Spleen (tissue), 11 donors: ENCODE measurements around the gene CDC27. TPM values are rescaled to one million over a fixed set of nuclear protein-coding genes. Genes with fewer than 3 reads are reported as not detected.

ENCODE experiments used
- DNase-seq: peaks from one replicate; pipeline ENCODE4 v3.0.0-alpha.2; 2020
- H3K27ac ChIP-seq, 8 donors: fragments of 200-600 bp; sonication (generic) in 7 of 8; 1 replicate in 4 of 8; 2 replicates in 4 of 8; pipeline versions ENCODE4 v1.5.0 to v1.8.0; 2016 to 2021; ENCODE audit warnings: inconsistent platforms in 4 of 8, mild to moderate bottlenecking in 4 of 8, moderate library complexity in 1 of 8
- H3K27me3 ChIP-seq, 7 donors: fragments of 200-600 bp; sonication (generic) in 6 of 7; replicated peaks in 1 of 7; 1 replicate in 4 of 7; 2 replicates in 3 of 7; pipeline versions ENCODE4 v1.5.0 to v1.8.0; 2016 to 2021; ENCODE audit warnings: inconsistent platforms in 3 of 7, mild to moderate bottlenecking in 1 of 7
- H3K36me3 ChIP-seq, 6 donors: fragments of 200-600 bp; sonication (generic) in 5 of 6; 1 replicate in 4 of 6; 2 replicates in 2 of 6; pipeline versions ENCODE4 v1.5.0 to v1.8.0; 2016 to 2021; ENCODE audit warnings: inconsistent platforms in 2 of 6
- H3K4me1 ChIP-seq, 6 donors: fragments of 200-600 bp; sonication (generic) in 5 of 6; 1 replicate in 3 of 6; 2 replicates in 3 of 6; pipeline versions ENCODE4 v1.5.0 to v1.8.0; 2016 to 2021; ENCODE audit warnings: inconsistent platforms in 3 of 6
- H3K4me3 ChIP-seq, 8 donors: fragments of 200-600 bp; sonication (generic) in 7 of 8; 1 replicate in 4 of 8; 2 replicates in 4 of 8; pipeline versions ENCODE4 v1.5.0 to v1.8.0; 2016 to 2021; ENCODE audit warnings: inconsistent platforms in 4 of 8, mild to moderate bottlenecking in 4 of 8, moderate library complexity in 2 of 8
- H3K9me3 ChIP-seq, 8 donors: fragments of 200-600 bp; sonication (generic) in 7 of 8; 1 replicate in 4 of 8; 2 replicates in 4 of 8; pipeline versions ENCODE4 v1.5.0 to v1.8.0; 2016 to 2021; ENCODE audit warnings: inconsistent platforms in 4 of 8
- CTCF ChIP-seq, 11 experiments: fragments of 200-600 bp in 7 of 11; fragments of 450-650 bp in 4 of 11; sonication (generic) in 4 of 11; IDR thresholded peaks in 8 of 11; conservative IDR thresholded peaks in 3 of 11; 1 replicate in 7 of 11; 2 replicates in 4 of 11; pipeline versions ENCODE4 v1.4.0 to v1.8.0; 2016 to 2021; ENCODE audit warnings: antibody characterized with exemption in 11 of 11, inconsistent platforms in 4 of 11, mild to moderate bottlenecking in 1 of 11
- POLR2A ChIP-seq, 3 donors: fragments of 450-650 bp; IDR thresholded peaks; one replicate each; pipeline ENCODE4 v1.5.1; 2017; ENCODE audit warnings: antibody characterized with exemption in 3 of 3, mild to moderate bottlenecking in 1 of 3
- POLR2AphosphoS5 ChIP-seq, 3 donors: sonication (generic); formaldehyde crosslinking; IDR thresholded peaks; one replicate each; pipeline ENCODE4 v1.5.1; 2017; ENCODE audit warnings: antibody characterized with exemption in 3 of 3
- WGBS, 5 donors: extraction: QIAGEN DNeasy Blood & Tissue Kit in 3 of 5; methylation state at CpG; one replicate each; pipeline versions ENCODE4 v1.1.5 to v1.1.7; 2013 to 2018; 5-methylcytosine and 5-hydroxymethylcytosine counted together
- intact Hi-C: fragments of 100-400 bp; cut with DNase I; formaldehyde crosslinking; loops from one replicate; pipeline ENCODE4 v1.15.0; 2023; ENCODE audit warnings: low total_unique reads
- polyA plus RNA-seq, 3 donors: library from polyadenylated mRNA; stranded (reverse); fragments of 200-250 nt; gene quantifications; one replicate each; pipeline ENCODE4 v1.2.1, GENCODE V29; 2013
- total RNA-seq, 7 donors: library from RNA; depleted of rRNA in 3 of 7; stranded (reverse); fragments of >200 nt in 3 of 7; fragmentation: NEBNext Ultra II Directional in 4 of 7; extraction: Animal tissue kit (Norgen Biotek cat#: 25700) in 4 of 7; gene quantifications; one replicate each; pipeline versions ENCODE4 v1.1.0 to v1.2.1, GENCODE V29; 2016 to 2021
- donor health status: healthy with polysubstance abuse.
- donor health status: DM: no; HTN: no; CAD: no; lungs with moderate emphysema.
- donor health status: DM: no; HTN: no; CAD: no.
- donor health status: Bipolar disorder and iron deficiency.
- donor health status: healthy.
- donor health status: DM: no; HTN: no; CAD: no.
- donor health status: DM: yes; HTN: yes; CAD: no.

The CDC27 gene
- total and polyA plus RNA-seq, 10 donors, result 14.0 to 94.5 (median 75.8) TPM

- DNase-seq, result no peak
- intact Hi-C loops, result no loop called here
- no peak overlapping the region for H3K4me3 ChIP-seq
- H3K27ac ChIP-seq, result peak overlapping the region in 1 of 8 donors; percentile 71
- TF ChIP-seq POLR2A (IDR thresholded peaks at IDR 0.05) (no peak), CTCF (IDR thresholded peaks at IDR 0.05 in 8 of 11, conservative IDR thresholded peaks at IDR 0.05 in 3 of 11) (no peak), POLR2AphosphoS5 (IDR thresholded peaks at IDR 0.05) (no peak)
- H3K4me1 ChIP-seq, result peaks cover 7 to 34% (median 19%) of the 10 kb centered on the region in 6 donors
- WGBS, 5 donors, result 95 to 99% (median 95%) methylated on average over 5 of the region's 5 CpGs
- H3K27me3 ChIP-seq, result no peaks in the 10 kb centered on the region
- H3K9me3 ChIP-seq, result no peaks in the 10 kb centered on the region
- peaks cover 0 to 80% (median 35%) of the 10 kb centered on the region in 6 donors for H3K36me3 ChIP-seq
Observed at GRCh38 chr17:47164263-47164662, 24.8 kb downstream of the CDC27 start.

DNA sequence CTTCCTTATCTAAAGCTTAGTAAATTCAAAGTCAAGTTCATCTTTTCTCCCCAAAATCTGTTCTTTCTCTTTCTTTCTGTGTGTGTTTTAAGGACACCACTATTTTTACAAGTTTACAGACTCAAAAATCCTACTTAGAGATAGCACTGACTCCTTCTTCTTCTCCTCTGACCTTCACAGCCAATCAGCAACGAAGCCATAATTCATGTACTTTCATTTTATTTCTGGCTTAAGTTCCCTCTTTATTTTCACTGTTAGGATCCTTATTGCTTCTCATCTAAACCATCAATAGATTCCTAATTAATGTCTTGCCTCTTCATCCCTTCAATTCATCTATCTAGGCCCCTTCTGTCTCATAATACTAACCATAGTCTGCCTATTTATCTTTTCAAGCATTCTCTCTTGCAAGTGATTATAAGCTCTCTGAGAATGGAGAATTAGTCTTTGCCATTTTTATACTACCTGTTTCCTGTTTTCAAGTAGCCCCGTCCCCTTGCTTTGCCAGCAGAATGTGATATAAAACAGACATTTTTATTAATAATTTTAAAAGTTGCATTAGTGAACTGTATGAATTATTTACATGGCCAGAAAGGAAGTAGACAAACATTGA is 27.0 kb downstream of the CDC27 start:
- DNase-seq, result no peak
- H3K27me3 ChIP-seq, result no peaks in the 10 kb centered on the region
- intact Hi-C loops, result no loop called here
- peaks cover 7 to 34% (median 19%) of the 10 kb centered on the region in 6 donors for H3K4me1 ChIP-seq
- TF ChIP-seq POLR2A (IDR thresholded peaks at IDR 0.05) (no peak), CTCF (IDR thresholded peaks at IDR 0.05 in 8 of 11, conservative IDR thresholded peaks at IDR 0.05 in 3 of 11) (no peak), POLR2AphosphoS5 (IDR thresholded peaks at IDR 0.05) (no peak)
- peak overlapping the region in 7 of 8 donors; percentile 11 to 73 (median 68) for H3K27ac ChIP-seq
- H3K36me3 ChIP-seq, result peaks cover 0 to 80% (median 30%) of the 10 kb centered on the region in 6 donors
- no peaks in the 10 kb centered on the region for H3K9me3 ChIP-seq
- H3K4me3 ChIP-seq, result peak overlapping the region in 2 of 8 donors; percentile 3 to 38
- 18 to 29% (median 22%) methylated on average over 2 of the region's 2 CpGs for WGBS, 5 donors

DNA sequence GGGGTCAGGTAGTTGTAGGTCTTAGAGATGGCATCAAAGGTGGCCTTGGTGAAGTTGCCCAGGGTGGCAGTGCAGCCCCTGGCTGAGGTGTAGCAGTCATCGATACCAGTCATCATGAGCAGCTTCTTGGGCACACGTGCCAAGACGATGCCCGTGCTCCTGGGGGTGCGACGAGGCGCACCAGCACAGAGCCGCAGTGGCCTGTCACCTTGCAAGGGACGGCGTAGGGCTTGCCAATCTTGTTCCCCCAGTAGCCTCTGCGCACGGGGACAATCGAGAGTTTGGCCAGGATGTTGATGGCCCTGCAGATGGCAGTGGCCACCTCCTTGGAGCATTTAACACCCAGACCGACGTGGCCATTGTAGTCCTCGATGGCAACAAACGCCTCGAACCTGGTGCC is 29.8 kb downstream of the CDC27 start:
- peaks cover 0 to 82% (median 52%) of the 10 kb centered on the region in 6 donors for H3K36me3 ChIP-seq
- no peak for TF ChIP-seq CTCF (IDR thresholded peaks at IDR 0.05 in 8 of 11, conservative IDR thresholded peaks at IDR 0.05 in 3 of 11)
- TF ChIP-seq POLR2AphosphoS5 (IDR thresholded peaks at IDR 0.05), result peak in 2 of 3 donors; percentile 29 to 69
- no peaks in the 10 kb centered on the region for H3K27me3 ChIP-seq
- 94 to 98% (median 97%) methylated on average over 15 to 18 of the region's 18 CpGs for WGBS, 5 donors
- H3K9me3 ChIP-seq, result no peaks in the 10 kb centered on the region
- peaks cover 7 to 34% (median 19%) of the 10 kb centered on the region in 6 donors for H3K4me1 ChIP-seq
- intact Hi-C loops, result no loop called here
- no peak for DNase-seq
- H3K4me3 ChIP-seq, result no peak overlapping the region
- no peak overlapping the region for H3K27ac ChIP-seq

DNA sequence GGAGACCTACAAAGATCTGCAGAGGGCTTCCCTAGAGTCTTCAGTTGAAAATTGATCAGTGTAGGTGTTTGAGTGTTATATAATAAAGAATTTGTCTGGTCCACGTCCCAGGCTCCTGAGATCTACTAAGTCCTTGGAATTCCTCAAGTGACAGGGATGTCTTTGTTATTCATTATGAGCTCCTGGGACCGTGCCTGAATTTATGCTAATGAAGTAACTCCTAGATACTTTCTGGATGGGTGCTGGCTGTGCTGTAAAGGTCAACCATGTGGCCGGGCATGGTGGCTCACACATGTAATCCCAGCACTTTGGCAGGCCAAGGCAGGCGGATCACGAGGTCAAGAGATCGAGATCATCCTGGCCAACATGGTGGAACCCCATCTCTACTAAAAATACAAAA is 43.7 kb downstream of the CDC27 start:
- Histone ChIP-seq H3K27ac (no peak overlapping the region), H3K4me1 (no peaks in the 10 kb centered on the region), H3K4me3 (no peak overlapping the region), H3K36me3 (peaks cover 7 to 100% (median 73%) of the 10 kb centered on the region in 6 donors), H3K9me3 (no peaks in the 10 kb centered on the region), H3K27me3 (no peaks in the 10 kb centered on the region)
- DNase-seq, result no peak
- intact Hi-C loops, result no loop called here
- TF ChIP-seq POLR2AphosphoS5 (IDR thresholded peaks at IDR 0.05) (no peak), POLR2A (IDR thresholded peaks at IDR 0.05) (no peak), CTCF (IDR thresholded peaks at IDR 0.05 in 8 of 11, conservative IDR thresholded peaks at IDR 0.05 in 3 of 11) (no peak)
- WGBS, 5 donors, result 89 to 95% (median 95%) methylated on average over 6 of the region's 6 CpGs
